ENCODE data around the gene FOXG1.

- TF ChIP-seq, protein P1, sequence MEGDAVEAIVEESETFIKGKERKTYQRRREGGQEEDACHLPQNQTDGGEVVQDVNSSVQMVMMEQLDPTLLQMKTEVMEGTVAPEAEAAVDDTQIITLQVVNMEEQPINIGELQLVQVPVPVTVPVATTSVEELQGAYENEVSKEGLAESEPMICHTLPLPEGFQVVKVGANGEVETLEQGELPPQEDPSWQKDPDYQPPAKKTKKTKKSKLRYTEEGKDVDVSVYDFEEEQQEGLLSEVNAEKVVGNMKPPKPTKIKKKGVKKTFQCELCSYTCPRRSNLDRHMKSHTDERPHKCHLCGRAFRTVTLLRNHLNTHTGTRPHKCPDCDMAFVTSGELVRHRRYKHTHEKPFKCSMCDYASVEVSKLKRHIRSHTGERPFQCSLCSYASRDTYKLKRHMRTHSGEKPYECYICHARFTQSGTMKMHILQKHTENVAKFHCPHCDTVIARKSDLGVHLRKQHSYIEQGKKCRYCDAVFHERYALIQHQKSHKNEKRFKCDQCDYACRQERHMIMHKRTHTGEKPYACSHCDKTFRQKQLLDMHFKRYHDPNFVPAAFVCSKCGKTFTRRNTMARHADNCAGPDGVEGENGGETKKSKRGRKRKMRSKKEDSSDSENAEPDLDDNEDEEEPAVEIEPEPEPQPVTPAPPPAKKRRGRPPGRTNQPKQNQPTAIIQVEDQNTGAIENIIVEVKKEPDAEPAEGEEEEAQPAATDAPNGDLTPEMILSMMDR (IDR thresholded peaks at IDR 0.05; ENCODE audit: insufficient read depth, low read length), result no peak
- no peak for TF ChIP-seq GABPA (IDR thresholded peaks at IDR 0.05; ENCODE audit: low read depth)
Measured at GRCh38 chr14:28778138-28779117, 11.8 kb downstream of the FOXG1 start.
